WERI-Rb-1 (cell line): Measurements from ENCODE around the gene TMEM192.
"Not testable (repeated sequence)": the region's sequence is repeated elsewhere in the genome, so short reads cannot be mapped to it uniquely, and the experiment has no call there.

Experiments
- DNase-seq: peaks from one replicate; pipeline ENCODE4 v3.0.0-alpha.2; 2020
- H3K27ac ChIP-seq: fragments of 250-450 bp; sonication (Bioruptor Pico); 2 replicates; pipeline ENCODE4 v1.5.1; 2020; ENCODE audit warnings: mild to moderate bottlenecking, moderate library complexity
- H3K27me3 ChIP-seq: fragments of 250-450 bp; sonication (Bioruptor Pico); 2 replicates; pipeline ENCODE4 v1.5.1; 2021; ENCODE audit warnings: mild to moderate bottlenecking, low read depth, moderate library complexity; ENCODE audit not compliant: insufficient read depth, severe bottlenecking
- H3K36me3 ChIP-seq: fragments of 250-450 bp; sonication (Bioruptor Pico); 2 replicates; pipeline ENCODE4 v1.5.1; 2020; ENCODE audit warnings: mild to moderate bottlenecking, moderate library complexity
- H3K4me3 ChIP-seq: 2 replicates; pipeline ENCODE4 v1.5.1; 2011; ENCODE audit warnings: low read depth, mild to moderate bottlenecking, control low read depth, low read length
- H3K9me3 ChIP-seq: fragments of 250-450 bp; sonication (Bioruptor Pico); 2 replicates; pipeline ENCODE4 v1.5.1; 2021; ENCODE audit warnings: mild to moderate bottlenecking, moderate library complexity; ENCODE audit not compliant: severe bottlenecking
- CTCF ChIP-seq: IDR thresholded peaks from 2 replicates; pipeline ENCODE4 v1.5.1; 2011; ENCODE audit warnings: low read depth, mild to moderate bottlenecking, control low read depth, inconsistent platforms, low read length

Gene TMEM192

GRCh38 chr4:165088366-165088765, 24.3 kb downstream of the TMEM192 start:
- Histone ChIP-seq H3K9me3 (peaks cover 3% of the 10 kb centered on the region), H3K27ac (no peak overlapping the region), H3K36me3 (peaks cover 46% of the 10 kb centered on the region), H3K27me3 (no peaks in the 10 kb centered on the region), H3K4me3 (no peak overlapping the region)
- no peak for TF ChIP-seq CTCF
- DNase-seq, result no peak

- Histone ChIP-seq H3K27ac (no peak overlapping the region), H3K36me3 (peaks cover 41% of the 10 kb centered on the region), H3K9me3 (peaks cover 3% of the 10 kb centered on the region), H3K27me3 (no peaks in the 10 kb centered on the region), H3K4me3 (no peak overlapping the region)
- no peak for TF ChIP-seq CTCF
- no peak for DNase-seq
Observed at GRCh38 chr4:165085946-165086345, 26.7 kb downstream of the TMEM192 start.

- not testable (repeated sequence) for H3K4me3 ChIP-seq, H3K9me3 ChIP-seq, H3K27me3 ChIP-seq, H3K27ac ChIP-seq, DNase-seq
- peaks cover 40% of the 10 kb centered on the region for H3K36me3 ChIP-seq
Observed at GRCh38 chr4:165084787-165085186, 27.9 kb downstream of the TMEM192 start.

- Histone ChIP-seq H3K36me3 (peaks cover 18% of the 10 kb centered on the region), H3K27me3 (no peaks in the 10 kb centered on the region), H3K9me3 (no peaks in the 10 kb centered on the region), H3K27ac (no peak overlapping the region), H3K4me3 (no peak overlapping the region)
- TF ChIP-seq CTCF, result no peak
- DNase-seq, result no peak
Observed at GRCh38 chr4:165079476-165079875, 33.2 kb downstream of the TMEM192 start.

GRCh38 chr4:165077034-165077578, 35.6 kb downstream of the TMEM192 start:
- H3K36me3 ChIP-seq, result peaks cover 11% of the 10 kb centered on the region
- no peak for DNase-seq
- no peak for TF ChIP-seq CTCF
- H3K27me3 ChIP-seq, result no peaks in the 10 kb centered on the region
- no peaks in the 10 kb centered on the region for H3K9me3 ChIP-seq
- H3K4me3 ChIP-seq, result no peak overlapping the region
- H3K27ac ChIP-seq, result no peak overlapping the region

- not testable (repeated sequence) for H3K27ac ChIP-seq, H3K4me3 ChIP-seq, H3K36me3 ChIP-seq, H3K27me3 ChIP-seq, H3K9me3 ChIP-seq, DNase-seq
Observed at GRCh38 chr4:165073346-165073745, 39.3 kb downstream of the TMEM192 start.

- DNase-seq, result no peak
- H3K9me3 ChIP-seq, result no peaks in the 10 kb centered on the region
- no peaks in the 10 kb centered on the region for H3K27me3 ChIP-seq
- no peak for TF ChIP-seq CTCF
- H3K4me3 ChIP-seq, result no peak overlapping the region
- H3K36me3 ChIP-seq, result no peaks in the 10 kb centered on the region
- H3K27ac ChIP-seq, result no peak overlapping the region
Observed at GRCh38 chr4:165070560-165070959, 42.1 kb downstream of the TMEM192 start.
